ENCODE measurements around the gene RGR. TPM values are rescaled to one million over a fixed set of nuclear protein-coding genes. Genes with fewer than 3 reads are reported as not detected.

Gene RGR
- total and polyA plus RNA-seq, 5 donors: 0.36 to 2.2 (median 0.64) TPM; not detected in 1

GRCh38 chr10:84258034-84258695 lies 13.3 kb downstream of the RGR start:
- ATAC-seq (no peak), DNase-seq (no peak)
- no peaks in the 10 kb centered on the region for H3K4me1 ChIP-seq (ENCODE audit: control insufficient read depth, insufficient read depth, low read length)
- H3K27me3 ChIP-seq (ENCODE audit: control insufficient read depth, insufficient read depth): no peaks in the 10 kb centered on the region
- H3K4me3 ChIP-seq (ENCODE audit: low read length): no peak overlapping the region
- H3K9me3 ChIP-seq (ENCODE audit: control insufficient read depth, low read length): no peaks in the 10 kb centered on the region
- no peak overlapping the region for H3K27ac ChIP-seq (ENCODE audit: low read length)
- intact Hi-C loops (cut with DNase I): no loop called here
- 79% methylated on average over 7 of the region's 7 CpGs for WGBS

DNA sequence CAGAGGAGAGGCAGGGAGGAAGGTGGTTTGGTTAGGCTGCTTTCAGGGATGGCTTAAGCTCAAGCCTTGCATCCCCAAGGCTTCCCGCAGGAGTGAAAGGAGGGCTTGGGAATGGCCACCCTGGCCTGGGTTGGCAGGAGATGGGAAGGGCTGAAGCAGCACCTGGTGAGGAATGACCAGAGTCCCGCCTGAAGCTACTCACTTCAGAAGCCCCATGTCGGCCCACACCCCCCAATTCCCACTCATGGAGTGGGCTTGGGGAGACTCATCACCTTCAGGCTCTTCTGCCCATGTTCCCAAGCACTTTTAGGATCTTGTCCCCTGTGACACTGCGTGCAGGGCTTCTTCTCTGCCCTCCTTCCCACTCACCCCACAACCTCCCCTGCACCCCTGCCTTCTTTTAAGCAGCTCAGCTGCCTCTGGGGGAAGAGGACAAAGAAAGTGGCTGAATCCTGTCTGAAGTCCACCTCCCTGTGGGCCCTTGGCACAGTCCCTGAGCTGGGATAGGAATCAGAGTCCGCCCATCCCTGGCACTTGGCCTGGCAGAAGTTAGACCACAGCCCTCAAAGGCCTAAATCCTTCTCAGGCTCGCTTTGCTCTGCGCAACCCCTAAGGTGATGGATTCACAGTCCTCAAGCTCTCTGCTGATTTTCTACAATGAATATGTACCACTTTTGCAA lies 16.5 kb downstream of the RGR start:
- WGBS: 82% methylated on average over 7 of the region's 7 CpGs
- Histone ChIP-seq H3K27me3 (ENCODE audit: control insufficient read depth, insufficient read depth) (no peaks in the 10 kb centered on the region), H3K9me3 (ENCODE audit: control insufficient read depth, low read length) (no peaks in the 10 kb centered on the region), H3K4me1 (ENCODE audit: control insufficient read depth, insufficient read depth, low read length) (no peaks in the 10 kb centered on the region), H3K4me3 (ENCODE audit: low read length) (no peak overlapping the region), H3K27ac (ENCODE audit: low read length) (no peak overlapping the region)
- ATAC-seq (no peak), DNase-seq (no peak)
- intact Hi-C loops (cut with DNase I): loop anchor here in 1 of 4 donors (10.0 kb wide), 1 partner anchor 113 kb away; no protein-coding TSS in a partner anchor

- DNase-seq: no peak
- 67% methylated on average over 13 of the region's 13 CpGs for WGBS
- intact Hi-C loops (cut with DNase I): loop anchor here in 1 of 4 donors (10.0 kb wide), 1 partner anchor 112 kb away; no protein-coding TSS in a partner anchor
- H3K27me3 ChIP-seq (ENCODE audit: control insufficient read depth, insufficient read depth): no peaks in the 10 kb centered on the region
- H3K4me1 ChIP-seq (ENCODE audit: control insufficient read depth, insufficient read depth, low read length): no peaks in the 10 kb centered on the region
- H3K27ac ChIP-seq (ENCODE audit: low read length): no peak overlapping the region
- no peak overlapping the region for H3K4me3 ChIP-seq (ENCODE audit: low read length)
- ATAC-seq: no peak
- no peaks in the 10 kb centered on the region for H3K9me3 ChIP-seq (ENCODE audit: control insufficient read depth, low read length)
Measured at GRCh38 chr10:84262190-84262956, 17.5 kb downstream of the RGR start.

DNA sequence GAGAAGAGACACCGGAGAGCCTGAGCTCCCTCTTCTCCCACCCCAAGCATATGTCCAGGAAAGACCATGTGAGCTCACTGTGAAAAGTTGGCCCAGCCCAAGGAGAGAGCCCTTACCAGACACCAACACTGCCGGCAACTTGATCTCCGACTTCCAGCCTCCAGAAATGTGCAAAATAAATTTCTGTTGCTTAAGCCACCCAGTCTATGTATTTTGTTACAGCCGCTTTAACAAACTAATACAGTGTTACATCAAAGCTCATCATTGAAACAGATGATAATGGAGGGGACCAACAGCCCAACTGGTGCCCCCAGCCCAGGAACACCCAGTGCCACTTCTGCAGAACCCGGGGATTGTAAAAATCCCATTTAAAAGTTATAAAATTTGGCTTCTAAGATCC lies 18.9 kb downstream of the RGR start:
- Histone ChIP-seq H3K27ac (ENCODE audit: low read length) (no peak overlapping the region), H3K9me3 (ENCODE audit: control insufficient read depth, low read length) (no peaks in the 10 kb centered on the region), H3K4me3 (ENCODE audit: low read length) (no peak overlapping the region), H3K27me3 (ENCODE audit: control insufficient read depth, insufficient read depth) (no peaks in the 10 kb centered on the region), H3K4me1 (ENCODE audit: control insufficient read depth, insufficient read depth, low read length) (no peaks in the 10 kb centered on the region)
- 80% methylated on average over 5 of the region's 5 CpGs for WGBS
- DNase-seq: no peak
- intact Hi-C loops (cut with DNase I): loop anchor here (2.0 to 10.0 kb wide), 3 partner anchors 111 to 275 kb away; no protein-coding TSS in a partner anchor
- no peak for ATAC-seq

DNA sequence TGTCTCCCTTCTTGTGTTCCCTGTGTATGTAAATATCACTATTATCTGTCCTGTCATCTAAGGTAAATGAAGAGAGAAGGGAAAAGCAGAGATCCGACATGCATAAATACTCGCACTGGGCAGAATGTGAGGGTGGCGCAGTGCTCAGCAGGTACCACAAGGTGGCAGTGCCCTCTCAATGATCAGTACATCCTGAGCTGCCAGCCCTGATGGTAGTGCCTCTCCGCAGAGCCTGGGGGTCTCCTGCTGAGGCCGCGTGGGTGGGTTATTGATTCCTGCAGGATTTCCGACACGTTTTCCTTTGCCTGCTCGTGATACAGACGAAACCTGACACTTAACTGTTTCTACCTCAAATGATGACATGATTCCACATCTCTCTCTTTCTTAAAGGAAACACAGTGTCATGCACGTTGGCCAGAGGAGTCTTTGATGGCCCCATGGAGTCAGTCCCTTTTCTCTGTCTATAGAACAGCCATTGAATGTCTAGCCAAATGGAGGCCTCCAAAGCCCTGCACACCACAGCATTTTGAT lies 19.8 kb downstream of the RGR start:
- Histone ChIP-seq H3K4me3 (ENCODE audit: low read length) (no peak overlapping the region), H3K27me3 (ENCODE audit: control insufficient read depth, insufficient read depth) (no peaks in the 10 kb centered on the region), H3K4me1 (ENCODE audit: control insufficient read depth, insufficient read depth, low read length) (no peaks in the 10 kb centered on the region), H3K9me3 (ENCODE audit: control insufficient read depth, low read length) (no peaks in the 10 kb centered on the region), H3K27ac (ENCODE audit: low read length) (no peak overlapping the region)
- intact Hi-C loops (cut with DNase I): loop anchor here (2.0 to 10.0 kb wide), 4 partner anchors 108 to 274 kb away; no protein-coding TSS in a partner anchor
- DNase-seq (peak; percentile 61 to 87 (median 76)), ATAC-seq (peak; percentile 91 to 94)
- WGBS: 2% methylated on average over 11 of the region's 11 CpGs

GRCh38 chr10:84265418-84265817 lies 20.6 kb downstream of the RGR start:
- no peaks in the 10 kb centered on the region for H3K27me3 ChIP-seq (ENCODE audit: control insufficient read depth, insufficient read depth)
- no peak overlapping the region for H3K4me3 ChIP-seq (ENCODE audit: low read length)
- no peak overlapping the region for H3K27ac ChIP-seq (ENCODE audit: low read length)
- intact Hi-C loops (cut with DNase I): loop anchor here (2.0 to 10.0 kb wide), 4 partner anchors 107 to 273 kb away; no protein-coding TSS in a partner anchor
- H3K9me3 ChIP-seq (ENCODE audit: control insufficient read depth, low read length): no peaks in the 10 kb centered on the region
- 71% methylated on average over 4 of the region's 4 CpGs for WGBS
- ATAC-seq (no peak), DNase-seq (no peak)
- no peaks in the 10 kb centered on the region for H3K4me1 ChIP-seq (ENCODE audit: control insufficient read depth, insufficient read depth, low read length)

GRCh38 chr10:84267503-84268126 lies 22.8 kb downstream of the RGR start:
- H3K27me3 ChIP-seq (ENCODE audit: control insufficient read depth, insufficient read depth): no peaks in the 10 kb centered on the region
- H3K4me3 ChIP-seq (ENCODE audit: low read length): no peak overlapping the region
- ATAC-seq (peak in 1 of 2 donors; percentile 46), DNase-seq (peak; percentile 38 to 68 (median 66))
- H3K27ac ChIP-seq (ENCODE audit: low read length): no peak overlapping the region
- intact Hi-C loops (cut with DNase I): loop anchor here in 2 of 4 donors (5.0 to 10.0 kb wide), 2 partner anchors 105 to 107 kb away; no protein-coding TSS in a partner anchor
- 42% methylated on average over 7 of the region's 7 CpGs for WGBS
- H3K9me3 ChIP-seq (ENCODE audit: control insufficient read depth, low read length): no peaks in the 10 kb centered on the region
- H3K4me1 ChIP-seq (ENCODE audit: control insufficient read depth, insufficient read depth, low read length): no peaks in the 10 kb centered on the region

- 70% methylated on average over 1 of the region's 1 CpG for WGBS
- ATAC-seq: no peak
- Histone ChIP-seq H3K27me3 (ENCODE audit: control insufficient read depth, insufficient read depth) (no peaks in the 10 kb centered on the region), H3K9me3 (ENCODE audit: control insufficient read depth, low read length) (no peaks in the 10 kb centered on the region), H3K4me1 (ENCODE audit: control insufficient read depth, insufficient read depth, low read length) (no peaks in the 10 kb centered on the region), H3K27ac (ENCODE audit: low read length) (no peak overlapping the region), H3K4me3 (ENCODE audit: low read length) (no peak overlapping the region)
- no peak for DNase-seq
- intact Hi-C loops (cut with DNase I): loop anchor here in 2 of 4 donors (5.0 to 10.0 kb wide), 2 partner anchors 103 to 106 kb away; no protein-coding TSS in a partner anchor
Measured at GRCh38 chr10:84269162-84269561, 24.3 kb downstream of the RGR start.

GRCh38 chr10:84269773-84270172 lies 24.9 kb downstream of the RGR start:
- intact Hi-C loops (cut with DNase I): loop anchor here in 2 of 4 donors (5.0 to 10.0 kb wide), 2 partner anchors 103 to 105 kb away; no protein-coding TSS in a partner anchor
- ATAC-seq (no peak), DNase-seq (no peak)
- whole genome bisulfite sequencing: 70% methylated on average over 2 of the region's 2 CpGs
- no peak overlapping the region for H3K4me3 ChIP-seq (ENCODE audit: low read length)
- H3K4me1 ChIP-seq (ENCODE audit: control insufficient read depth, insufficient read depth, low read length): no peaks in the 10 kb centered on the region
- H3K9me3 ChIP-seq (ENCODE audit: control insufficient read depth, low read length): no peaks in the 10 kb centered on the region
- H3K27me3 ChIP-seq (ENCODE audit: control insufficient read depth, insufficient read depth): no peaks in the 10 kb centered on the region
- no peak overlapping the region for H3K27ac ChIP-seq (ENCODE audit: low read length)

GRCh38 chr10:84270708-84271107 lies 25.9 kb downstream of the RGR start:
- H3K27me3 ChIP-seq (ENCODE audit: control insufficient read depth, insufficient read depth): no peaks in the 10 kb centered on the region
- intact Hi-C loops (cut with DNase I): no loop called here
- no peak overlapping the region for H3K27ac ChIP-seq (ENCODE audit: low read length)
- 56% methylated on average over 1 of the region's 1 CpG for WGBS
- H3K4me3 ChIP-seq (ENCODE audit: low read length): no peak overlapping the region
- DNase-seq (no peak), ATAC-seq (no peak)
- no peaks in the 10 kb centered on the region for H3K4me1 ChIP-seq (ENCODE audit: control insufficient read depth, insufficient read depth, low read length)
- H3K9me3 ChIP-seq (ENCODE audit: control insufficient read depth, low read length): no peaks in the 10 kb centered on the region

All from right cardiac atrium (tissue), 5 donors.